HG03442 (cell line): Measurements from ENCODE around the gene NOA1.
"Not testable (repeated sequence)": the region's sequence is repeated elsewhere in the genome, so short reads cannot be mapped to it uniquely, and the experiment has no call there.

Source experiments
- ATAC-seq: cut with Tn5 transposase; IDR thresholded peaks from one replicate; pipeline ENCODE4 v1.9.1; 2021; ENCODE audit warnings: mild to moderate bottlenecking, moderate library complexity; ENCODE audit not compliant: unreplicated experiment

The NOA1 gene

GRCh38 chr4:56959100-56959499 lies 18.3 kb downstream of the NOA1 start:
- no peak for ATAC-seq

DNA sequence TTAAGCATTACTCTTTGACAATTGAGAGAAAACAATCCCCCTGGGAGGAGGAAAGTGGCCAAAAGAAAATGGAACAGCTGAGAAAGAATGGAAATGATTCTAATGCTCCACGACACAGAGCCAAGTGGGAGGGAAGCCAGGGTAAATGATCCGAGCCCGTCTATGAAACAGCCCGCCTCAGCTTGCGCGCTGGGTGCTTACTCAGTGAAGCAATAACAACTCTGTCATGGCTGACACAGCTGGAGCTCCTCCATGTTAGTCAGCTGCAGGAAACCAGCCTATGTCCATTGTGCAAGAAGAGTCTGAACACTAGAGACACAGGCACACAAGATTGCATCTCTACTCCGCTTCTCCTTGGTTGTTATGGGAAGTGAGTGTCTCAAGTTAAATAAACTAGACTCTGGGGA lies 19.3 kb downstream of the NOA1 start:
- no peak for ATAC-seq

GRCh38 chr4:56953680-56954520 lies 23.5 kb downstream of the NOA1 start:
- ATAC-seq = no peak

- ATAC-seq = peak; percentile 38
Observed at GRCh38 chr4:56941403-56941802, 36.0 kb downstream of the NOA1 start.

DNA sequence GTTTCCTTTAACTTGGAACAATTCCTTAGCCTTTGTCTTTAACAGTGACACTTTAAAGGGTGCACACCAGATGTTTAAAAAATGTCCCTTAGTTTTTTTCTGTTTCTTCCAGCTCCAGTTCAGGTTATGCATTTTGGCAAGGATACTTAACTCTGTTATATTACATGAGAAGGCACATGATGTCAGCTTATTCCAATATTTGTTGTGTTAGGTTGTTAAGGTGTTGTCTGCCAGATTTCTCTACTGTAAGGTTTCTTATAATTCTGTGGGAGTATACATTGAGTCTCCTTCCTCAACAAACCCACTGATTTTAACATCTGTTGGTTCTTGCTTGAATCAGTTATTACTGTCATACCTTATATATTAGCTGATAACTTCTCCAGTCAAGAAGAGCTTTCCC lies 36.4 kb downstream of the NOA1 start:
- no peak for ATAC-seq

- no peak for ATAC-seq
Observed at GRCh38 chr4:56940403-56940802, 37.0 kb downstream of the NOA1 start.

DNA sequence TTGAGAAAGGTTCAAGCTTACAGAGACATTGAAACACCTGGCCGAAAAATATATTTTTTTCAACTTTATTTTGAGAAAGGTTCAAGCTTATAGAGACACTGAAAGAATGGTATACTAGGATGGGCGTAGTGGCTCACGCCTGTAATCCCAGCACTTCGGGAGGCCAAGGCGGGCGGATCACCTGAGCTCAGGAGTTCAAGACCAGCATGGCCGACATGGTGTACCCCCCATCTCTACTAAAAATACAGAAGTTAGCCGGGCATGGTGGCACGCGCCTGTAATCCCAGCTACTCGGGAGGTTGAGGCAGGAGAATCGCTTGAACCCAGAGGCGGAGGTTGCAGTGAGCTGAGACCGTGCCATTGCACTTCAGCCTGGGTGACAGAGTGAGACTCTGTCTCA lies 37.6 kb downstream of the NOA1 start:
- not testable (repeated sequence) for ATAC-seq

- no peak for ATAC-seq
Observed at GRCh38 chr4:56937262-56937661, 40.1 kb downstream of the NOA1 start.

DNA sequence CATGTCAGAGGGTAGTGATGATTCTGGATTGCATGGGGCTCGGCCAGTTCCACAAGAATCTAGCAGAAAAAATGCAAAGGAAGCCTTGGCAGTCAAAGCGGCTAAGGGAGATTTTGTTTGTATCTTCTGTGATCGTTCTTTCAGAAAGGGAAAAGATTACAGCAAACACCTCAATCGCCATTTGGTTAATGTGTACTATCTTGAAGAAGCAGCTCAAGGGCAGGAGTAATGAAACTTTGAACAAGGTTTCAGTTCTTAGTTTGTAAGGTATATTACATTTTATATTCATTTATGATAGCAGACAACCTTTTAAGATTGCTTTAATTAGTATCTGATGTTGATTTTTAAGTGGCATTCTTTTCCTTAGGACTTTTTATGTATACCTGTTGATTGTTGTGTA lies 45.5 kb downstream of the NOA1 start:
- no peak for ATAC-seq

- ATAC-seq = no peak
Observed at GRCh38 chr4:56930638-56931037, 46.8 kb downstream of the NOA1 start.

- no peak for ATAC-seq
Observed at GRCh38 chr4:56927196-56927595, 50.2 kb downstream of the NOA1 start.

- not testable (repeated sequence) for ATAC-seq
Observed at GRCh38 chr4:56914977-56915376, 62.4 kb downstream of the NOA1 start.

DNA sequence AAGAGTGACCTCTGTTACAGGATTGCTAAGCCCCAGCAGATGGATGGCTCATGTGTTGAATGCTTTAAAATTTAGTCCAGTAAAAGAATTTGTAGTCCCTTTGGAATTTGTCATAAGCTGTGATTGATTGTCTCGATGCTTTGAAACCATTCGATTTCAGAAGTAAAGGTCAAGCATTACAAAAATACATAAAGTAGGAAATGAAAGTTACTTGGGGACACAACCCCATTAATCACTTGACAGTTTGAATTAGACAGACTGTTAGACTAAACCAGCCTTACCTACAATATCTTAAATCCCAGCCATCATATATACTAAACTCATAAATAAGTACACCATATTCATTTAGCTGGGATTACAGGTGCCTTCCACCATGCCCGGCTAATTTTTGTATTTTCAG lies 63.1 kb downstream of the NOA1 start:
- no peak for ATAC-seq
